Left ventricle myocardium inferior (tissue), 1 donor: Measurements from ENCODE around the gene FOXN3. TPM values are rescaled to one million over a fixed set of nuclear protein-coding genes. Genes with fewer than 3 reads are reported as not detected.
"Not testable (repeated sequence)": the region's sequence is repeated elsewhere in the genome, so short reads cannot be mapped to it uniquely, and the experiment has no call there.

Experiments used
- DNase-seq: peaks from one replicate; pipeline ENCODE4 v3.0.0-alpha.2; 2020
- H3K27ac ChIP-seq: fragments of 200-600 bp; replicated peaks from 2 replicates; pipeline ENCODE4 v1.8.0; 2021
- H3K27me3 ChIP-seq: fragments of 200-600 bp; 2 replicates; pipeline ENCODE4 v1.8.0; 2021; ENCODE audit warnings: low read depth
- H3K36me3 ChIP-seq: fragments of 200-600 bp; 2 replicates; pipeline ENCODE4 v1.8.0; 2021
- H3K4me1 ChIP-seq: fragments of 200-600 bp; 2 replicates; pipeline ENCODE4 v1.8.0; 2021
- H3K4me3 ChIP-seq: fragments of 200-600 bp; 2 replicates; pipeline ENCODE4 v1.8.0; 2021; ENCODE audit warnings: mild to moderate bottlenecking, moderate library complexity
- H3K9me3 ChIP-seq: fragments of 200-600 bp; replicated peaks from 2 replicates; pipeline ENCODE4 v1.8.0; 2021
- intact Hi-C: fragments of 100-400 bp; cut with micrococcal nuclease; formaldehyde crosslinking; loops from one replicate; pipeline ENCODE4 v1.11.0; 2022
- total RNA-seq: library from RNA; stranded (reverse); fragmentation: NEBNext Ultra II Directional; extraction: Animal tissue kit (Norgen Biotek cat#: 25700); gene quantifications from one replicate; pipeline ENCODE4 v1.2.1, GENCODE V29; 2021
- TF ChIP-seq, protein P1 (sequence below): fragments of 200-600 bp; IDR thresholded peaks from 2 replicates; pipeline ENCODE4 v1.8.0; 2021; ENCODE audit warnings: antibody characterized with exemption, mild to moderate bottlenecking, borderline replicate concordance
- donor health status: DM: no; HTN: yes; CAD: no; lungs with severe emphysema.

FOXN3 gene
- total RNA-seq, 1 donor from 2014 or later, result 120 TPM

DNA sequence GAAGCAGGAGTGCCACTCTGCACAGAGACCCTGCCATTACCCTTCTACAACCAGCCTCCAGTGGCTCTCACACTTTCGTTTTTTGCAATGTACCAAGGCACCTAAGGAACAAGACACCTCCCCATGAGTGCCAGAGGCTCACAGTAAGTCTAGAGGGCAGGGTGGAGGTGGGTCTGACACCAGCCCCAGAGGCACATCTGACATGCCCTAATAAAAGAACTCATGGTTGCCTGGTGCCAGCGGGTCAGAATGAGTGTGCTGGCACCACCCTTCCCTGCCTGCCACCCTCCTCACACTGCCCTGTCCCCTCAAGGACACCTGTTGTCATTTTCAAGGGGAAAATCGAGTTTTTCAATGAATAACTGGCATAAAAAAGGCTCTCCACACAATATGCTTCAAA is 161.2 kb downstream of the FOXN3 start:
- H3K9me3 ChIP-seq, result peaks cover 5% of the 10 kb centered on the region
- H3K27ac ChIP-seq, result peak overlapping the region; percentile 4
- TF ChIP-seq, protein P1, sequence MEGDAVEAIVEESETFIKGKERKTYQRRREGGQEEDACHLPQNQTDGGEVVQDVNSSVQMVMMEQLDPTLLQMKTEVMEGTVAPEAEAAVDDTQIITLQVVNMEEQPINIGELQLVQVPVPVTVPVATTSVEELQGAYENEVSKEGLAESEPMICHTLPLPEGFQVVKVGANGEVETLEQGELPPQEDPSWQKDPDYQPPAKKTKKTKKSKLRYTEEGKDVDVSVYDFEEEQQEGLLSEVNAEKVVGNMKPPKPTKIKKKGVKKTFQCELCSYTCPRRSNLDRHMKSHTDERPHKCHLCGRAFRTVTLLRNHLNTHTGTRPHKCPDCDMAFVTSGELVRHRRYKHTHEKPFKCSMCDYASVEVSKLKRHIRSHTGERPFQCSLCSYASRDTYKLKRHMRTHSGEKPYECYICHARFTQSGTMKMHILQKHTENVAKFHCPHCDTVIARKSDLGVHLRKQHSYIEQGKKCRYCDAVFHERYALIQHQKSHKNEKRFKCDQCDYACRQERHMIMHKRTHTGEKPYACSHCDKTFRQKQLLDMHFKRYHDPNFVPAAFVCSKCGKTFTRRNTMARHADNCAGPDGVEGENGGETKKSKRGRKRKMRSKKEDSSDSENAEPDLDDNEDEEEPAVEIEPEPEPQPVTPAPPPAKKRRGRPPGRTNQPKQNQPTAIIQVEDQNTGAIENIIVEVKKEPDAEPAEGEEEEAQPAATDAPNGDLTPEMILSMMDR, result no peak
- no peaks in the 10 kb centered on the region for H3K36me3 ChIP-seq
- peaks cover 53% of the 10 kb centered on the region for H3K4me1 ChIP-seq
- H3K4me3 ChIP-seq, result no peak overlapping the region
- no peaks in the 10 kb centered on the region for H3K27me3 ChIP-seq
- no peak for DNase-seq
- intact Hi-C loops, result no loop called here

DNA sequence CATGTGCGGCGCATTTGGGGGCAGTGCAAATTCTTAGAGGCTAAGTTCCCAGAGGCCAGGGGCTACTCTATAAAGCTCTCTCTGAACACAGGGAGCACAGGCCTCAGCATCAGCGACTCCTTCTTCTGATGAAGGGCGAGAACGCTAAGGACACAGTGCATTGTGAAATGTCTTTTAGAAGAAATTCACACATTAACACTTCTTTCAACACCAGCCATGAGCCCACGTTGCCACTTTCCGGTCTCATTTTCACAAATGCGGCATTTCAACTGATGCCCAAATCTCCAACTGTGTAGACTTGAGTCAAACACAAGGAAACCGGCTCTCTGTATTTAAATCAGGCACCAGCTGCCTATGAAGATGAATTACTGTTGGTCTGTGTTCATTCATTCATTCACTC is 162.0 kb downstream of the FOXN3 start:
- Histone ChIP-seq H3K27ac (no peak overlapping the region), H3K27me3 (no peaks in the 10 kb centered on the region), H3K4me3 (no peak overlapping the region), H3K4me1 (peaks cover 50% of the 10 kb centered on the region), H3K9me3 (peaks cover 5% of the 10 kb centered on the region), H3K36me3 (no peaks in the 10 kb centered on the region)
- intact Hi-C loops, result no loop called here
- no peak for DNase-seq
- TF ChIP-seq, protein P1, result no peak

DNA sequence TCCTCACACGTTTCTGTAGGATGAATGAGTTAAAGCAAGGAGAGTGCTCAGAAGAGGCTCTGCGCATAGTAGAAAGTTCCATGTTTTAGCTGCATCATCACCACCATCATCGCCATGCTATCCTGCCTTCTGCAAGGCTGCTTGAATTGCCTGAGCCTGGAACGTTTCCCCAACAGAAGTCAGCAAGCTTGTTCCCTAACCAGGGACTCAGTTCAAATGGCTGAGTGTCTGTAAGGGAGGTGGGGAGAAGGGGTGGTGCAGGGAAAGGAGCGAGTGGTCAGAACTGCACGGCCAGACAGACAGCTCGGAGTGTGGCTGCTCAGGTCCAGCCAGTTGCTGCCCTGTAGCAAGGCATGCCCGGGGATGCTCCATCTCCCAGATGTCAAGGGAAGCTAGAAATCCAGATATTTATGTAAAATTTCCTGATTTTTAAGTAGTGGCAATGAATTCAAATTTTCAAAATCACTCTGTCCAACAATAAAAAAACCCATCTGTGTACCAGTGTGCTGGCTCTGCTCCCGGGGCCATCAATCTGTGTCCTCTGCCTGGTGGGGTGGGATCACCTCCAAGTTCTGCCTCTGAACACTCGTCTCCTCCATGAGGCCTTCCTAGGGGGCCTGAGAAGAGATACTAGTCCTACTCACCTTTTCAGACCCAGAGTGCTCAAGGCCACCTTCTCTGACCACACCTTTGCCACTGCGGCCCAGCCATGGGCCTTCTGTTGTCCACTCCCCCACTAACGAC is 162.7 kb downstream of the FOXN3 start:
- Histone ChIP-seq H3K4me1 (peaks cover 56% of the 10 kb centered on the region), H3K27ac (no peak overlapping the region), H3K9me3 (peaks cover 4% of the 10 kb centered on the region), H3K27me3 (no peaks in the 10 kb centered on the region), H3K36me3 (no peaks in the 10 kb centered on the region), H3K4me3 (no peak overlapping the region)
- DNase-seq, result no peak
- TF ChIP-seq, protein P1, result no peak
- intact Hi-C loops, result no loop called here

DNA sequence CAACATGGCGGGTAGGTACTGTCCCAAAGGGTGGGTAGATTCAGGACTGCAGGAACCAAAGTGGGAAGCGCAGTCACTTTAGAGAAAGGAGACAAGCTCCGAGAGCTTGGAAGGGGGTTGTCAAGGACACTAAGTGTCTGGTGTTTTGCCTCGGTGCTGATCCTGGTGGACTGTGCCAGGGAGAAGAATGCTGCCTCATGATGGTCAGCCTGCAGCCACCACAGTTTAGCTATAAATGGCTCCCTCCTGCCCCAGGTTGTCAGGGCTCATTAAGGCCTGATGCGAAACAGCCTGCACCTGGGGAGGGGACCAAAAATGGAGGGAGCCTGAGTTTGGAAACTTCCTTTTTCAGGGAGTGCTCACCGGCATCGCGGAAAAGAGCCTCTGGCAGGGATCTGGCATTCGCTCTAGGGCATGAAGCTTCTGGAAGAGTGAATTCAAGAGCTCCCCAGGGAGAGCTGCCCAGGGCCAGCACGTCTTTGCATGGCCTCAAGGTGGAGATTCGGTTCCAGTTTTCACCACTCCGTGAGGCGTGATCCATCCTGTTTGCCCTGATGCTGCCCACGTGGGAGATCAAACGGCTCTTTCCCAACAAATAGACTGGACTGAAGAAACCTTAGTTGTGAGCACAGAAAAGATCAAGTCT is 164.0 kb downstream of the FOXN3 start:
- H3K4me1 ChIP-seq, result peaks cover 70% of the 10 kb centered on the region
- TF ChIP-seq, protein P1, result no peak
- no peak for DNase-seq
- no peaks in the 10 kb centered on the region for H3K36me3 ChIP-seq
- no peaks in the 10 kb centered on the region for H3K9me3 ChIP-seq
- H3K4me3 ChIP-seq, result no peak overlapping the region
- intact Hi-C loops, result no loop called here
- no peaks in the 10 kb centered on the region for H3K27me3 ChIP-seq
- H3K27ac ChIP-seq, result no peak overlapping the region

DNA sequence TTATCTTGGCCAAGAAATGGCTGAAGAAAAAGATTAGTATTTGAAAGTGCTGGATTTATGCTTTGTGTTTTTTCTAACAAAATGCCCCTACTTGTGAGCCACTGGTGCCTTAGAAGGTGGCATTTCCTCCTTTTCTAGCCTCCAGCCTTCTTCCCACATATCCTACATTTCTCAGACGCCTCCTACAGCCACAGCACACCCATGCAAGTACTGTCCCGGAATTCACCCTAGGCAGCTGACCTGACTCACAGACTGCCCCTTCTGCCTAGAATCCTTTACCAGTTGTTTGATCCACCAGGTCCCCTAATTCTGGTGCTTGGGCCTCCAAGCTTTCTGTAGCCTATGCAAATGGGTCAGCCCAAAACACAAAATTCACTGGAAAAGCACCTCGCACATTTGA is 166.0 kb downstream of the FOXN3 start:
- intact Hi-C loops, result no loop called here
- Histone ChIP-seq H3K4me3 (no peak overlapping the region), H3K4me1 (peaks cover 64% of the 10 kb centered on the region), H3K27ac (no peak overlapping the region), H3K9me3 (no peaks in the 10 kb centered on the region), H3K36me3 (no peaks in the 10 kb centered on the region), H3K27me3 (no peaks in the 10 kb centered on the region)
- TF ChIP-seq, protein P1, result no peak
- no peak for DNase-seq

DNA sequence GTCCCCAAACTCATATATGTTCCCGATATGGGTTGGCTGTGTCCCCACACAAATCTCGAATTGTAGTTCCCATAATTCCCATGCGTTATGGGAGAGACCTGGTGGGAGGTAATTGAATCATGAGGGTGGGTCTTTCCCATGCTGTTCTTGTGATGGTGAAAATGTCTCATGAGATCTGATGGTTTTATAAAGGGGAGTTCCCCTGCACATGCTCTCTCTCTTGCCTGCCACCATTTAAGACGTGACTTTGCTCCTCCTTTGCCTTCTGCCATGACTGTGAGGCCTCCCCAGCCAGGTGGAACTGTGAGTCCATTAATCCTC is 166.4 kb downstream of the FOXN3 start:
- H3K9me3 ChIP-seq, H3K27ac ChIP-seq, H3K36me3 ChIP-seq, H3K27me3 ChIP-seq, H3K4me3 ChIP-seq, intact Hi-C loops, DNase-seq: not testable (repeated sequence)
- peaks cover 60% of the 10 kb centered on the region for H3K4me1 ChIP-seq
